DOHH2 (cell line): ENCODE results near the gene LDLR.
"Not testable (repeated sequence)": the region's sequence is repeated elsewhere in the genome, so short reads cannot be mapped to it uniquely, and the experiment has no call there.

Experiments
- H3F3A ChIP-seq: fragments of 200-600 bp; sonication (generic), shearing (Covaris generic); 2 replicates; pipeline ENCODE4 v1.6.0; 2016; ENCODE audit warnings: antibody characterized with exemption, mild to moderate bottlenecking; ENCODE audit not compliant: control insufficient read depth, insufficient read depth
- H3K27ac ChIP-seq: fragments of 200-600 bp; sonication (generic); 2 replicates; pipeline ENCODE4 v1.5.1; 2014; ENCODE audit warnings: low read depth, mild to moderate bottlenecking, low read length, moderate library complexity
- H3K27me3 ChIP-seq: fragments of 200-600 bp; sonication (generic); 2 replicates; pipeline ENCODE4 v1.6.1; 2014; ENCODE audit warnings: mild to moderate bottlenecking, low read length, mixed read lengths; ENCODE audit not compliant: control insufficient read depth
- H3K36me3 ChIP-seq: fragments of 200-600 bp; sonication (generic); 2 replicates; pipeline ENCODE4 v1.6.1; 2014; ENCODE audit warnings: mild to moderate bottlenecking, low read length, moderate library complexity, mixed read lengths; ENCODE audit not compliant: control insufficient read depth
- H3K4me1 ChIP-seq: fragments of 200-600 bp; sonication (generic); 2 replicates; pipeline ENCODE4 v1.6.1; 2014; ENCODE audit warnings: mild to moderate bottlenecking, low read length, mixed read lengths; ENCODE audit not compliant: control insufficient read depth
- H3K4me2 ChIP-seq: fragments of 200-600 bp; sonication (generic); 2 replicates; pipeline ENCODE4 v1.6.0; 2014; ENCODE audit warnings: mild to moderate bottlenecking, low read length, moderate library complexity
- H3K4me3 ChIP-seq: fragments of 200-600 bp; sonication (generic); 2 replicates; pipeline ENCODE4 v1.5.1; 2014; ENCODE audit warnings: mild to moderate bottlenecking, low read length, mixed read lengths
- H3K79me2 ChIP-seq: fragments of 200-600 bp; sonication (generic); 2 replicates; pipeline ENCODE4 v1.6.1; 2014; ENCODE audit warnings: mild to moderate bottlenecking, low read length, mixed read lengths; ENCODE audit not compliant: control insufficient read depth
- H3K9me2 ChIP-seq: fragments of 200-600 bp; sonication (generic); replicated peaks from 2 replicates; pipeline ENCODE4 v1.6.1; 2014; ENCODE audit warnings: mild to moderate bottlenecking, low read length, mixed read lengths; ENCODE audit not compliant: control insufficient read depth
- H3K9me3 ChIP-seq: fragments of 200-600 bp; sonication (generic); 2 replicates; pipeline ENCODE4 v1.6.1; 2014; ENCODE audit warnings: antibody characterized with exemption, low read length, mixed read lengths; ENCODE audit not compliant: control insufficient read depth, insufficient read depth
- H4K20me1 ChIP-seq: fragments of 200-600 bp; sonication (generic); 2 replicates; pipeline ENCODE4 v1.6.0; 2014; ENCODE audit warnings: low read depth, mild to moderate bottlenecking, antibody characterized with exemption, low read length, moderate library complexity; ENCODE audit not compliant: control insufficient read depth, insufficient read depth
- CTCF ChIP-seq: fragments of 200-600 bp; sonication (generic); IDR thresholded peaks from one replicate; pipeline ENCODE4 v1.5.1; 2014; ENCODE audit warnings: antibody characterized with exemption, mild to moderate bottlenecking, low read depth, low read length; ENCODE audit not compliant: poor library complexity, severe bottlenecking
- EZH2phosphoT487 ChIP-seq: fragments of 200-600 bp; sonication (generic); IDR thresholded peaks from 2 replicates; pipeline ENCODE4 v1.6.1; 2017; ENCODE audit warnings: borderline replicate concordance, mild to moderate bottlenecking, antibody characterized with exemption, low read length, moderate library complexity, mixed read lengths

Gene LDLR

DNA sequence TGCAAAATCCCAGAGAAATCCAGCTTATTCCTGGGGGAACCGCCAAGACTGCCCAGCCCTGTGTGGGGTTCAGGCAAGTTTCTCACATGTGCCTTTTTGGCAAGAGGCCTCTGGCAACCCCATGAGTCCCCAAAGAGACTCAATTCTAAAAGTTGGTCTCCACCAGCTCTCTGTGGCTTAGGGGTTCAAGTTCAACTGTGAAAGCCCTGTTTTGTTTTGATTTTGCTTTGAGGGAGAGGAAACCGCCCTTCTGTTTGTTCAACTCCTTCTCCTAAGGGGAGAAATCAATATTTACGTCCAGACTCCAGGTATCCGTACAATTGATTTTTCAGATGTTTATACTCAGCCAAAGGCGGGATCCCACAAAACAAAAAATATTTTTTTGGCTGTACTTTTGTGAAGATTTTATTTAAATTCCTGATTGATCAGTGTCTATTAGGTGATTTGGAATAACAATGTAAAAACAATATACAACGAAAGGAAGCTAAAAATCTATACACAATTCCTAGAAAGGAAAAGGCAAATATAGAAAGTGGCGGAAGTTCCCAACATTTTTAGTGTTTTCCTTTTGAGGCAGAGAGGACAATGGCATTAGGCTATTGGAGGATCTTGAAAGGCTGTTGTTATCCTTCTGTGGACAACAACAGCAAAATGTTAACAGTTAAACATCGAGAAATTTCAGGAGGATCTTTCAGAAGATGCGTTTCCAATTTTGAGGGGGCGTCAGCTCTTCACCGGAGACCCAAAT, 583 bp upstream of the LDLR start:
- peak overlapping the region; percentile 76 for H3K4me2 ChIP-seq
- H3K4me1 ChIP-seq, result peaks cover 58% of the 10 kb centered on the region
- peak overlapping the region; percentile 96 for H3K4me3 ChIP-seq
- H3F3A ChIP-seq, result peaks cover 12% of the 10 kb centered on the region; the same call in 1 of the 2 replicates
- no peaks in the 10 kb centered on the region for H3K9me2 ChIP-seq
- H4K20me1 ChIP-seq, result peaks cover 23% of the 10 kb centered on the region
- H3K9me3 ChIP-seq, result no peaks in the 10 kb centered on the region
- peaks cover 47% of the 10 kb centered on the region for H3K79me2 ChIP-seq
- peak overlapping the region; percentile 89 for H3K27ac ChIP-seq
- H3K36me3 ChIP-seq, result peaks cover 40% of the 10 kb centered on the region
- peaks cover 19% of the 10 kb centered on the region; the same call in 1 of the 2 replicates for H3K27me3 ChIP-seq
- TF ChIP-seq EZH2phosphoT487, result no peak
- no peak for TF ChIP-seq CTCF

DNA sequence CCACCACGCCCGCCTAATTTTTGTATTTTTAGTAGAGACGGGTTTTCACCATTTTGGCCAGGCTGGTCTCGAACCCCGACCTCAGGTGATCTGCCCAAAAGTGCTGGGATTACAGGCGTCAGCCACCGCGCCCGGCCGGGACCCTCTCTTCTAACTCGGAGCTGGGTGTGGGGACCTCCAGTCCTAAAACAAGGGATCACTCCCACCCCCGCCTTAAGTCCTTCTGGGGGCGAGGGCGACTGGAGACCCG, 676 bp downstream of the LDLR start:
- Histone ChIP-seq H3K4me2 (peak overlapping the region; percentile 76), H3K36me3 (peaks cover 50% of the 10 kb centered on the region), H3K27ac (peak overlapping the region; percentile 89), H3K27me3 (peaks cover 26% of the 10 kb centered on the region), H3K4me1 (peaks cover 63% of the 10 kb centered on the region), H3K4me3 (peak overlapping the region; percentile 96), H3F3A (peaks cover 12% of the 10 kb centered on the region; the same call in 1 of the 2 replicates), H3K79me2 (peaks cover 59% of the 10 kb centered on the region), H4K20me1 (peaks cover 30% of the 10 kb centered on the region)
- H3K9me3 ChIP-seq, H3K9me2 ChIP-seq: not testable (repeated sequence)

- H3K9me3 ChIP-seq, result no peaks in the 10 kb centered on the region
- H3K27ac ChIP-seq, result peak overlapping the region; percentile 89
- peaks cover 63% of the 10 kb centered on the region for H3K4me1 ChIP-seq
- peak overlapping the region; percentile 96 for H3K4me2 ChIP-seq
- peaks cover 55% of the 10 kb centered on the region for H3K36me3 ChIP-seq
- H3K27me3 ChIP-seq, result peaks cover 28% of the 10 kb centered on the region
- peak; percentile 36 for TF ChIP-seq CTCF
- no peak for TF ChIP-seq EZH2phosphoT487
- peaks cover 64% of the 10 kb centered on the region for H3K79me2 ChIP-seq
- H3K4me3 ChIP-seq, result peak overlapping the region; percentile 96
- no peaks in the 10 kb centered on the region for H3K9me2 ChIP-seq
- H4K20me1 ChIP-seq, result peaks cover 33% of the 10 kb centered on the region
- H3F3A ChIP-seq, result peaks cover 12% of the 10 kb centered on the region; the same call in 1 of the 2 replicates
Measured at GRCh38 chr19:11090264-11090996, 1.2 kb downstream of the LDLR start.
